Uterus (tissue), 2 donors: ENCODE results near the gene UPK1A.

Experiments used
- POLR2A ChIP-seq, 2 donors: fragments of 450-650 bp; IDR thresholded peaks; one replicate each; pipeline ENCODE4 v1.6.1; 2016; ENCODE audit warnings: antibody characterized with exemption in 2 of 2, mild to moderate bottlenecking in 1 of 2, moderate library complexity in 1 of 2
- TF ChIP-seq, protein P1 (sequence below), 4 experiments: fragments of 200-600 bp in 2 of 4; fragments of 450-650 bp in 2 of 4; sonication (generic) in 2 of 4; IDR thresholded peaks; one replicate each; pipeline ENCODE4 v1.5.1; 2016 to 2019; ENCODE audit warnings: antibody characterized with exemption in 4 of 4, mild to moderate bottlenecking in 2 of 4, moderate library complexity in 1 of 4

DNA sequence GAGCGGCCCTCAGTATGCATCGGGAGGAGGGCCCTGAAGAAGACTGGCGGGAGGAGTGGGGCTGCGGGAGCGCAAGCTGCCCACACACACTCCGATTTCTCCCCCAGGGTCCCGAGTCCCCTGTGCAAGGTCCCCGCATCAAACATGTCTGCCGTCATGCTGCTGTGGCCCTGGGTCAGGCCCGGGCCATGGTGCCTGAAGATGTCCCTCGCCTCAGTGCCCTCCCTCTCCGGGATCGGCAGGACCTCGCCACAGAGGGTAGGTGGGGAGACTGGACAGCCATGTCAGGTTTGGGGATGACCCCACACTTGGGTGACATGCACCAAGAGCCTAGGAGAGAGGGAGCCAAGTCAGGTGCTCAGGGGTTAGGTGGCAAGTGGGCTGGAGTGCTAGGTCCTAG is 56.1 kb downstream of the UPK1A start:
- TF ChIP-seq POLR2A (IDR thresholded peaks at IDR 0.05), result no peak
- TF ChIP-seq, protein P1, sequence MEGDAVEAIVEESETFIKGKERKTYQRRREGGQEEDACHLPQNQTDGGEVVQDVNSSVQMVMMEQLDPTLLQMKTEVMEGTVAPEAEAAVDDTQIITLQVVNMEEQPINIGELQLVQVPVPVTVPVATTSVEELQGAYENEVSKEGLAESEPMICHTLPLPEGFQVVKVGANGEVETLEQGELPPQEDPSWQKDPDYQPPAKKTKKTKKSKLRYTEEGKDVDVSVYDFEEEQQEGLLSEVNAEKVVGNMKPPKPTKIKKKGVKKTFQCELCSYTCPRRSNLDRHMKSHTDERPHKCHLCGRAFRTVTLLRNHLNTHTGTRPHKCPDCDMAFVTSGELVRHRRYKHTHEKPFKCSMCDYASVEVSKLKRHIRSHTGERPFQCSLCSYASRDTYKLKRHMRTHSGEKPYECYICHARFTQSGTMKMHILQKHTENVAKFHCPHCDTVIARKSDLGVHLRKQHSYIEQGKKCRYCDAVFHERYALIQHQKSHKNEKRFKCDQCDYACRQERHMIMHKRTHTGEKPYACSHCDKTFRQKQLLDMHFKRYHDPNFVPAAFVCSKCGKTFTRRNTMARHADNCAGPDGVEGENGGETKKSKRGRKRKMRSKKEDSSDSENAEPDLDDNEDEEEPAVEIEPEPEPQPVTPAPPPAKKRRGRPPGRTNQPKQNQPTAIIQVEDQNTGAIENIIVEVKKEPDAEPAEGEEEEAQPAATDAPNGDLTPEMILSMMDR (IDR thresholded peaks at IDR 0.05), result no peak
